SK-N-SH (cell line): ENCODE results near the gene ETV3. TPM values are rescaled to one million over a fixed set of nuclear protein-coding genes. Genes with fewer than 3 reads are reported as not detected.
"Not testable (repeated sequence)": the region's sequence is repeated elsewhere in the genome, so short reads cannot be mapped to it uniquely, and the experiment has no call there.

Experiments used
- CTCF ChIA-PET: fragments of 300-600, 350-600 bp; formaldehyde crosslinking; extraction: SDS; loops from one replicate; lab custom pipeline; 2021; lab: Yijun Ruan, JAX
- POLR2A ChIA-PET: fragments of 350-600 bp; sonication (Branson Sonifier 250); formaldehyde crosslinking; extraction: SDS; loops from one replicate; lab custom pipeline; 2020; ENCODE audit warnings: antibody characterized with exemption, inconsistent platforms; lab: Yijun Ruan, JAX
- DNase-seq: peaks from one replicate; pipeline ENCODE4 v3.0.0; 2012
- H2AFZ ChIP-seq: fragments of 200-600 bp; sonication (generic); 2 replicates; pipeline ENCODE4 v1.8.1; 2016; ENCODE audit warnings: antibody characterized with exemption, mild to moderate bottlenecking, low read depth
- H3F3A ChIP-seq: fragments of 200-600 bp; sonication (generic); replicated peaks from 2 replicates; pipeline ENCODE3; 2016; ENCODE audit warnings: antibody characterized with exemption, mild to moderate bottlenecking; ENCODE audit not compliant: insufficient read depth
- H3K27ac ChIP-seq, 2 experiments: fragments of 200-500 bp in 1 of 2; fragments of 200-600 bp in 1 of 2; sonication (Bioruptor generic) in 1 of 2; sonication (generic), shearing (Covaris generic) in 1 of 2; 2 replicates each; pipeline versions ENCODE4 v1.5.1 to v1.6.1; 2014 to 2016; ENCODE audit warnings: low read depth in 2 of 2, inconsistent platforms in 1 of 2, low read length in 1 of 2, mild to moderate bottlenecking in 1 of 2, mixed read lengths in 1 of 2
- H3K27me3 ChIP-seq: fragments of 200-600 bp; sonication (generic), shearing (Covaris generic); 2 replicates; pipeline ENCODE4 v1.6.1; 2016; ENCODE audit warnings: mixed run types; ENCODE audit not compliant: insufficient read depth
- H3K36me3 ChIP-seq, 2 experiments: fragments of 200-500 bp in 1 of 2; fragments of 200-600 bp in 1 of 2; sonication (Bioruptor generic) in 1 of 2; sonication (generic) in 1 of 2; replicated peaks in 1 of 2; 2 replicates each; pipeline versions ENCODE3 to v1.5.1; 2014 to 2016; ENCODE audit warnings: low read length in 1 of 2, mild to moderate bottlenecking in 1 of 2; ENCODE audit not compliant: insufficient read depth in 2 of 2, control insufficient read depth in 1 of 2
- H3K4me1 ChIP-seq, 2 experiments: fragments of 200-500 bp in 1 of 2; fragments of 200-600 bp in 1 of 2; sonication (Bioruptor generic) in 1 of 2; sonication (generic), shearing (Covaris generic) in 1 of 2; 2 replicates each; pipeline versions ENCODE4 v1.5.1 to v1.6.1; 2014 to 2016; ENCODE audit warnings: low read depth in 1 of 2, low read length in 1 of 2, mixed run types in 1 of 2; ENCODE audit not compliant: insufficient read depth in 2 of 2, control insufficient read depth in 1 of 2
- H3K4me2 ChIP-seq: fragments of 200-600 bp; sonication (generic), shearing (Covaris generic); 2 replicates; pipeline ENCODE4 v1.6.1; 2017; ENCODE audit warnings: mixed run types
- H3K4me3 ChIP-seq, 2 experiments: fragments of 200-500 bp in 1 of 2; fragments of 200-600 bp in 1 of 2; sonication (Bioruptor generic) in 1 of 2; sonication (generic), shearing (Covaris generic) in 1 of 2; 2 replicates each; pipeline versions ENCODE4 v1.5.1 to v1.8.1; 2014 to 2016; ENCODE audit warnings: low read depth in 2 of 2, inconsistent platforms in 1 of 2, low read length in 1 of 2, mild to moderate bottlenecking in 1 of 2, mixed read lengths in 1 of 2, moderate library complexity in 1 of 2
- H3K79me2 ChIP-seq: fragments of 200-600 bp; sonication (generic); 2 replicates; pipeline ENCODE4 v1.8.1; 2017; ENCODE audit warnings: mild to moderate bottlenecking; ENCODE audit not compliant: insufficient read depth
- H3K9ac ChIP-seq: fragments of 200-600 bp; sonication (generic); 2 replicates; pipeline ENCODE4 v1.6.1; 2017; ENCODE audit warnings: mixed run types
- H3K9me2 ChIP-seq: fragments of 200-600 bp; sonication (generic); 2 replicates; pipeline ENCODE4 v1.6.1; 2017; ENCODE audit warnings: mixed run types
- H3K9me3 ChIP-seq: fragments of 200-600 bp; sonication (generic); 2 replicates; pipeline ENCODE4 v1.6.1; 2017; ENCODE audit warnings: mixed run types, mild to moderate bottlenecking, moderate library complexity
- H4K20me1 ChIP-seq: fragments of 200-600 bp; sonication (generic); 2 replicates; pipeline ENCODE4 v1.6.1; 2017; ENCODE audit warnings: mild to moderate bottlenecking, mixed run types; ENCODE audit not compliant: insufficient read depth
- ELF1 ChIP-seq: IDR thresholded peaks from 2 replicates; pipeline ENCODE4 v1.4.0; 2012
- WGBS: methylation state at CpG from one replicate; pipeline ENCODE4 v1.1.6; 2017; ENCODE audit warnings: low lambda C conversion rate; 5-methylcytosine and 5-hydroxymethylcytosine counted together
- polyA plus RNA-seq, 3 experiments: library from polyadenylated mRNA; depleted of rRNA; stranded (reverse); fragments of >200 nt; gene quantifications; 2 replicates each; pipeline ENCODE4 v1.2.3, GENCODE V29; 2012
- TF ChIP-seq, protein P1 (sequence below): fragments of 200-600 bp; sonication (generic); IDR thresholded peaks from 2 replicates; pipeline ENCODE4 v1.6.1; 2017; ENCODE audit warnings: antibody characterized with exemption, mild to moderate bottlenecking, moderate library complexity
- TF ChIP-seq, protein P2 (sequence below): IDR thresholded peaks from 2 replicates; pipeline ENCODE4 v1.4.0; 2012; ENCODE audit warnings: low read depth, borderline replicate concordance
- TF ChIP-seq, protein P3 (sequence below): IDR thresholded peaks from 2 replicates; pipeline ENCODE4 v1.4.0; 2012; ENCODE audit warnings: low read depth, borderline replicate concordance

Gene ETV3
- polyA plus RNA-seq, 1 of the 3 experiments (the other 2 are of a cell fraction), result 5.4 TPM

DNA sequence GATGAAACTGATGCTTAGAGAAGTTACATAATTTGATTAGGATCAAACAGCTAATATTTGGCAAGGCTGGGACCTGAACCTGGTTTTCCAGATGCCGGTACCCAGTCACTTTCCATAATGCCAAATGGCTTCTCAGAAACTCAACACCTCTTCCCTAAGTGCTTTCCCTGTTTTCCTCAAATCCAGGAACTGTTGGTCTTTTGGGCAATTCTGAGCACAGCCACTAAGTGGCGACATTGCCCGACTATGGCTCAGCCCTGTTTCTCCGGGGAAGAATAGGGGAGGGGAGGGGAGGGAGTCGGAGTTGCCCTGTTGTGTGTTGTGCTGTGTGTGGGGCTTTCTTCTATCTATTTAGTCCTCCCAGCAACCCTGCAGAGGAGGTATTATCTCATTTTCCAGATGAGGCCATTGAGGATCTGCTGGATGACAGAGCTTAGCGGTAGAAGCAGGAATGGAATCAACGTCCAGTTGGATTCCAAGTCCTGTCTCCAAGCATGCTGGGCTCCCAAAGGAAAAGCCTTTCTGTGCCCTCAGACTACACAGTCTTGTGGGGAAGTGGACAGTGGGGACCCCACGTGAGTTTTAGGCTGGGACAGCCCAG is 33.8 kb upstream of the ETV3 start:
- H3K27ac ChIP-seq, H3F3A ChIP-seq: not testable (repeated sequence)
- TF ChIP-seq, protein P1, sequence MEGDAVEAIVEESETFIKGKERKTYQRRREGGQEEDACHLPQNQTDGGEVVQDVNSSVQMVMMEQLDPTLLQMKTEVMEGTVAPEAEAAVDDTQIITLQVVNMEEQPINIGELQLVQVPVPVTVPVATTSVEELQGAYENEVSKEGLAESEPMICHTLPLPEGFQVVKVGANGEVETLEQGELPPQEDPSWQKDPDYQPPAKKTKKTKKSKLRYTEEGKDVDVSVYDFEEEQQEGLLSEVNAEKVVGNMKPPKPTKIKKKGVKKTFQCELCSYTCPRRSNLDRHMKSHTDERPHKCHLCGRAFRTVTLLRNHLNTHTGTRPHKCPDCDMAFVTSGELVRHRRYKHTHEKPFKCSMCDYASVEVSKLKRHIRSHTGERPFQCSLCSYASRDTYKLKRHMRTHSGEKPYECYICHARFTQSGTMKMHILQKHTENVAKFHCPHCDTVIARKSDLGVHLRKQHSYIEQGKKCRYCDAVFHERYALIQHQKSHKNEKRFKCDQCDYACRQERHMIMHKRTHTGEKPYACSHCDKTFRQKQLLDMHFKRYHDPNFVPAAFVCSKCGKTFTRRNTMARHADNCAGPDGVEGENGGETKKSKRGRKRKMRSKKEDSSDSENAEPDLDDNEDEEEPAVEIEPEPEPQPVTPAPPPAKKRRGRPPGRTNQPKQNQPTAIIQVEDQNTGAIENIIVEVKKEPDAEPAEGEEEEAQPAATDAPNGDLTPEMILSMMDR, result peak; percentile 61
- TF ChIP-seq, all 33 proteins: peak for 1; not testable (repeated sequence) for 32
- H3K79me2 ChIP-seq, H3K4me2 ChIP-seq, H3K9ac ChIP-seq, DNase-seq, H3K4me1 ChIP-seq, H3K36me3 ChIP-seq, H4K20me1 ChIP-seq, H3K4me3 ChIP-seq, H3K9me3 ChIP-seq, H3K9me2 ChIP-seq, POLR2A ChIA-PET, H2AFZ ChIP-seq: not testable (repeated sequence)
- 3% methylated on average over 4 of the region's 8 CpGs for WGBS
- CTCF ChIA-PET, result interaction anchor here (0.7 to 3.1 kb wide), 8 partner anchors 11 to 136 kb away, joined by 3 to 12 read pairs (median 4); no protein-coding TSS in a partner anchor
- peaks cover 38% of the 10 kb centered on the region; the same call in 1 of the 2 replicates for H3K27me3 ChIP-seq

DNA sequence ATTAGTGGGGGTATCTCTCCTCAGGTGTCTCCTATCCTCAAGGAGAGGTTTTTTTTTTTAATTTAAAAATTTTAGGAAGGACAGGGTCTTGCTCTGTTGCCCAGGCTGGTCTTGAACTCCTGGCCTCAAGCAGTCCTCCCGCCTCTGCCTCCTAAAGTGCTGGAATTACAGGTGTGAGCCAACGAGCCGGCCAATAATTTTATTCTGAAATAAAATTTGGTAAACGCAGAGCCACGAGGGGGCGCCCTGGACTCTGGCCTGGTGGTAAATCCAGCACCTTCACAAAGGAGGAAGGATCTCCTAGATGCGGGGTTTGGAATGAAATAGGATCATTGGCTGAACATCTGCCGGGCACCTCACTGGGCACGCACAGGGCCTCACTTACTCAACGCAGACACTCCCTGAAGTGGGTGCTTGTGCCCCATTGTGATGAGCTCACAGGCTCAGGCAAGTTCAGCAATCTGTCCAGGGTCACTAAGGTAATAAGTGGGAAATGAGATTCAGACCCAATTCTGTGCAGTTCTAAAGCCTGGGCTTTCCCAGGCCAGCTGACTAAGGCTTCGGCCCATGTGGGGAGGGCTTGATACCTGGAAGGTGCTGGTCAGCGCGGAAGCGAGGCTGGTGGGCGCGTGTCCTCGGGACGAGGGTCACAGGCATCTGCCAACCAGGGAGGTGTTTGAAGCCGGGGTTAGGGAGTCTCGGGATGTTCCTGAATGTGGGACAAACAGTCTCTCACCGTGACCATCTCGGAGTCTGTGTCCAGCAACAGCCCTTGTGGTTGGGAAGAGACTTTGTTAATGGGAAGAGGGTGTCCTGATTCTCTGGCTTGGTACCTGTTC is 32.7 kb upstream of the ETV3 start:
- H3K27ac ChIP-seq, result no peak overlapping the region
- H3K9me2 ChIP-seq, result no peaks in the 10 kb centered on the region
- no peaks in the 10 kb centered on the region for H4K20me1 ChIP-seq
- H2AFZ ChIP-seq, result no peak overlapping the region
- POLR2A ChIA-PET, result no interaction called here
- TF ChIP-seq, protein P1, result peak; percentile 67
- no peak for TF ChIP-seq ELF1
- TF ChIP-seq, protein P2, sequence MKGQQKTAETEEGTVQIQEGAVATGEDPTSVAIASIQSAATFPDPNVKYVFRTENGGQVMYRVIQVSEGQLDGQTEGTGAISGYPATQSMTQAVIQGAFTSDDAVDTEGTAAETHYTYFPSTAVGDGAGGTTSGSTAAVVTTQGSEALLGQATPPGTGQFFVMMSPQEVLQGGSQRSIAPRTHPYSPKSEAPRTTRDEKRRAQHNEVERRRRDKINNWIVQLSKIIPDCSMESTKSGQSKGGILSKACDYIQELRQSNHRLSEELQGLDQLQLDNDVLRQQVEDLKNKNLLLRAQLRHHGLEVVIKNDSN, result no peak
- TF ChIP-seq, protein P3, sequence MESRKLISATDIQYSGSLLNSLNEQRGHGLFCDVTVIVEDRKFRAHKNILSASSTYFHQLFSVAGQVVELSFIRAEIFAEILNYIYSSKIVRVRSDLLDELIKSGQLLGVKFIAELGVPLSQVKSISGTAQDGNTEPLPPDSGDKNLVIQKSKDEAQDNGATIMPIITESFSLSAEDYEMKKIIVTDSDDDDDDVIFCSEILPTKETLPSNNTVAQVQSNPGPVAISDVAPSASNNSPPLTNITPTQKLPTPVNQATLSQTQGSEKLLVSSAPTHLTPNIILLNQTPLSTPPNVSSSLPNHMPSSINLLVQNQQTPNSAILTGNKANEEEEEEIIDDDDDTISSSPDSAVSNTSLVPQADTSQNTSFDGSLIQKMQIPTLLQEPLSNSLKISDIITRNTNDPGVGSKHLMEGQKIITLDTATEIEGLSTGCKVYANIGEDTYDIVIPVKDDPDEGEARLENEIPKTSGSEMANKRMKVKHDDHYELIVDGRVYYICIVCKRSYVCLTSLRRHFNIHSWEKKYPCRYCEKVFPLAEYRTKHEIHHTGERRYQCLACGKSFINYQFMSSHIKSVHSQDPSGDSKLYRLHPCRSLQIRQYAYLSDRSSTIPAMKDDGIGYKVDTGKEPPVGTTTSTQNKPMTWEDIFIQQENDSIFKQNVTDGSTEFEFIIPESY, result no peak
- TF ChIP-seq, all 33 proteins: peak for 1
- Histone ChIP-seq H3K79me2 (no peaks in the 10 kb centered on the region), H3K9ac (no peak overlapping the region), H3F3A (no peaks in the 10 kb centered on the region), H3K9me3 (no peaks in the 10 kb centered on the region), H3K36me3 (no peaks in the 10 kb centered on the region), H3K4me1 (peaks cover 0 to 7% of the 10 kb centered on the region in 2 experiments; a peak in 1 of 4 replicates), H3K4me3 (no peak overlapping the region; a peak in 1 of 4 replicates), H3K4me2 (no peak overlapping the region), H3K27me3 (peaks cover 37% of the 10 kb centered on the region; the same call in 1 of the 2 replicates)
- 55% methylated on average over 20 of the region's 22 CpGs for WGBS
- CTCF ChIA-PET, result interaction anchor here (1.0 to 3.1 kb wide), 7 partner anchors 10 to 137 kb away, joined by 3 to 12 read pairs (median 5); no protein-coding TSS in a partner anchor
- no peak for DNase-seq
